Choroid plexus epithelial cell (primary cell): ENCODE results near the gene SELENBP1.

Experiments used
- DNase-seq: peaks from one replicate; pipeline ENCODE4 v3.0.0-alpha.2; 2010; ENCODE audit warnings: low read depth
- H3K4me3 ChIP-seq: 2 replicates; pipeline ENCODE4 v1.5.1; 2011; ENCODE audit warnings: low read depth, mild to moderate bottlenecking, control low read depth, low read length, moderate library complexity
- TF ChIP-seq, protein P1 (sequence below): conservative IDR thresholded peaks from 2 replicates; pipeline ENCODE4 v1.5.1; 2011; ENCODE audit warnings: low read depth, mild to moderate bottlenecking, control low read depth, inconsistent platforms, low read length, moderate library complexity

SELENBP1 gene

DNA sequence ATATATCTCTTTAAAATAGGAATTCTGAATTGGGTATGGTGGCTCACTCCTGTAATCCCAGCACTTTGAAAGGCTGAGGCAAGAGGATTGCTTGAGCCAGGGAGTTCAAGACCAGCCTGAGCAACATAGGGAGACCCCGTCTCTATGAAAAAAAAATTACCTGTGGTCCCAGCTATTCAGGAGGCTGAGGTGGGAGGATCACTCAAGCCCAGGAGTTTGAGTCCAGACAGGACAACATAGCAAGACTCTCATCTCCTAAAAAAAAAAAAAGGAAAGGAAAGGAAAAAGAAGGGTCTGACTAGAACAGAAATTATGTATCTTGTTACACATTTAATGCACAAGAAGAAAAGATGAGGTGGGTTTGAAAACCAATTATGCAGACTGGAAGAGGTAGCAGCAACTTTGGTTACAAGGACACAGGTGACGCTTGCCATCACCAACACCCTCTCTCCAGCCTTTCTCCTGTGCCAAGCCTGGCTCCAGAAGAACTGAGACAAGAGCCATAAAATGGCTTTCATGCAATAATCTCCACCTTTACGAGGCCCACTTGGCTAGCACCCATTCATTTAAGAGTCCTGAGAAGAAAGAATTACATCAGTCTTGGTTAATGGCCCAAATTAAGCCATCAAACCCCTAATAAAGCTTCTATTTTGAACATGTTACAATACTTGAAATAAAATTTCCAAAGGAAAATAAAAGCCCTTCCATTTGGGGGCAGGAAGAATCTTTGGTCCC lies 4.8 kb upstream of the SELENBP1 start:
- TF ChIP-seq, protein P1, sequence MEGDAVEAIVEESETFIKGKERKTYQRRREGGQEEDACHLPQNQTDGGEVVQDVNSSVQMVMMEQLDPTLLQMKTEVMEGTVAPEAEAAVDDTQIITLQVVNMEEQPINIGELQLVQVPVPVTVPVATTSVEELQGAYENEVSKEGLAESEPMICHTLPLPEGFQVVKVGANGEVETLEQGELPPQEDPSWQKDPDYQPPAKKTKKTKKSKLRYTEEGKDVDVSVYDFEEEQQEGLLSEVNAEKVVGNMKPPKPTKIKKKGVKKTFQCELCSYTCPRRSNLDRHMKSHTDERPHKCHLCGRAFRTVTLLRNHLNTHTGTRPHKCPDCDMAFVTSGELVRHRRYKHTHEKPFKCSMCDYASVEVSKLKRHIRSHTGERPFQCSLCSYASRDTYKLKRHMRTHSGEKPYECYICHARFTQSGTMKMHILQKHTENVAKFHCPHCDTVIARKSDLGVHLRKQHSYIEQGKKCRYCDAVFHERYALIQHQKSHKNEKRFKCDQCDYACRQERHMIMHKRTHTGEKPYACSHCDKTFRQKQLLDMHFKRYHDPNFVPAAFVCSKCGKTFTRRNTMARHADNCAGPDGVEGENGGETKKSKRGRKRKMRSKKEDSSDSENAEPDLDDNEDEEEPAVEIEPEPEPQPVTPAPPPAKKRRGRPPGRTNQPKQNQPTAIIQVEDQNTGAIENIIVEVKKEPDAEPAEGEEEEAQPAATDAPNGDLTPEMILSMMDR: no peak
- no peak for DNase-seq

DNA sequence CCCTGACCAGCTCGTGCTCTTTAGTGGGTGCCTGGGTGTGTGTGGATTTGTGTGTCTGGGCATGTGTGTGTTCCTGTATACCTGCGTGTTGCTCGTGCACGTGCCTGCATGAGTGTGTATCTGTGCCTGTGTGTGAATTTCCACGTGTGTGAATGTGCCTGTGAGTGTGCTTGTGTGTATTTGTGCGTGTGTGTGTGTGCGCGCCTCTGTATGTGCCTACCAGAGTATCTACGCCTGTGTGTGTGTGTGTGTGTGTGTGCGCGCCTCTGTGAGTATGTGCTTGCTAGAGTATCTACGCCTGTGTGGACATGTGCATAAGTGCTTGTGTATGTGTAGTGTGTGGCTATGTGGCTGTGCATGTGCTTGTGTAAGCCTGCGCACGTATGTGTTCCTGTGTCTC lies 691 bp upstream of the SELENBP1 start:
- TF ChIP-seq, protein P1: no peak
- H3K4me3 ChIP-seq: no peak overlapping the region
- no peak for DNase-seq

More for the DNA sequence above, 4.8 kb upstream of the SELENBP1 start:
- H3K4me3 ChIP-seq: no peak overlapping the region

DNA sequence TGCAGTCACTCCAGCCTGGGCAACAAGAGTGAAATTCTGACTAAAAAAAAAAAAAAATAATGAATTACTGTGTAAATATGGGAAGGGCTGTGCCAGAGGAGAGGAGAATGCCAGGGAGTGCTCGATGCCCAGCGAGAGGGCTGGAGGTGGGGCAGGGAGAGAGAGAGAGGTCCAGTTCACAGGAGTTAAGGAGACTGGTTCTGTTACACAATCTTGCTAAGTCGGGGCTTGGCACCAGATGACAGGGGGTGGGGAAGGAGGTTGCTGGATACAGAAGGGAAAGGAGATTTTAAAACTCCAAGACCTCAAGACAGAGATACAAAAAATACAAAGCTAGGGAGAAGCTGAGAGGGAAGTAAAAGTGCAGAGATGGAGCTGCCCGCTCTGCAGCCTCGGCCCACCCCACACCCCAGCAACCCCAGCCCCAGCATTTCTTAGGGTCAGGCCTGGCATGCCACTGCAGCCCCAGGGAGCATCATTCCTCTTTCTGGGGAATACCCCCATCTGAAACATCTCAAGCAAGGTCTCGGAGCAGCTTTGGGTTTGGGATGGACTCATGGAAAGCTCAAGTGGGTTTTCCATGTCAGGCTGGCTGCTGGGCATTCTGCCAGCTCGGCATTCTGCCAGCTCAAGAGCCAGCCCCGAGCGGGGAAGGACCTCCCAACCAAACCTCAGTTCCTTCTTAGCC lies 991 bp downstream of the SELENBP1 start:
- TF ChIP-seq, protein P1: no peak
- H3K4me3 ChIP-seq: peak overlapping the region; percentile 48
- peak; percentile 42 for DNase-seq

DNA sequence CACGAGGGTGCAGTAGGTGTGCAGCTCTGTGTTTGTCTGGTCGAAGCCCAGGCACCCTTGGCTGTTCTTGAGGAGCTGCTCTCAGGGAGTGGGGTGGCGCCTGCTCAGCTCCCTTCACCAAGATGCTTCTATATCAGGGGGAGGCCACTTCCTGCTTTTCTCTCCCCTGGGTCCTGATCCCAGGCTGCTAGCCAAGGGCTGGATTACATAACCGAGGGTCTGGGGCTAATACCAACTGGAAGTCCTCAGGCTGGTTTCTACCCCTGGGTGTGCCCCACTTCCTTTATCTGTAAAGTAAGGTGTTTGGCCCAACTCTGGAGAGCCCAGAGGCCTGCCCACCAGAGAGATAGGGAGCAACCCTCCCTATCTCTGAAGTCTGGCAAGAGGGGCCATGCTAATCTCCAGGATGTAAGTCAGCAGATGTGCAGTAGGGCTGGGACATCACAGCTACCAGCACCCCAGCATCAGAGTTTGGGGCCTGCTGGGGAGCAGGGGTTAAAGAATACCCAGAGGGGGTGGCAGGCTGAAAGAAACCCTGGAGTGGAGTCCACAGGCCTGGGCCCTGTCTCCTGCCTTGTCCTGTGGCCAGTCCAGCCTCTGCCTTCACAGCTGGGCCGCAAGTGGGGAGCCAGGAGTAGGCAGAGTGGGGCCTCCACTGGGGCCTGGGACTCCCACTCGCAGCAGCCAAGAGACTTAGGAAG lies 2.1 kb downstream of the SELENBP1 start:
- TF ChIP-seq, protein P1: no peak
- H3K4me3 ChIP-seq: no peak overlapping the region
- peak; percentile 35 for DNase-seq

DNA sequence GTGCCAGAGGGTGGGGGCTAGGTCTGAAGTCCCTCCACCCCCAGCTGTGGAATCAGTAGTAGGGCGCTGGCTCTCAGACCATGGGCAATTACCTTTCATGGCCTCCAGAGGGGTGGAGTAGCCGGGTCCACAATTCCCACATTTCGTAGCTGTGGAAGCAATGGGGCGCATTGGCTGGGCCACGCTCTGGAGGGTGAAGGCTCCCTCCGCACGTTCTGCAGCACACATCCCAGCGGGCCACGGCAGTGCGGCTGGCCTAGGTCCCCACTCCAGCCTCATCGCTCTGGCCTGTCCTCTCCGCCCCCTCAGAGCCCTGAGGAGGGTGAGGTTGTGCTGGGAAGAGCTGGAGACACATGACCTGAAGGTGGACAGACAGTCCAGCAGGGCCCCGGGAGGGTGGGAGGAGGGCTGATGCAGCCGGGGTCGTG lies 2.9 kb downstream of the SELENBP1 start:
- H3K4me3 ChIP-seq: no peak overlapping the region
- TF ChIP-seq, protein P1: no peak

DNA sequence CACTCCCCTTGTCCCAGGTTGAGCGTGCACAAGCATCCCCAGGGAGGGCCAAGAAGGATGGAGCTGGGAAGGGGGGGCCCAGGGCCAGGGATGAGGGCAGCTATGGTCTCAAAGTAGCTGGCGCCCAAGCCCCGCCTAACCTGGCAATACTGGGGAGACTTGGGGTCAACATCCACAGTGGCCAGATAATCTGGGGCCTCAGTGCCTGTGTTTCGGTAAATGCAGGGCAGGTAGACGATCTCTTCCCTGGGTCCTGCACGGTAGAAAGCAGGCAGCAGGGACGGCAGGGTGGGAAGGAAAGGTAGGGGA lies 3.2 kb downstream of the SELENBP1 start:
- H3K4me3 ChIP-seq: no peak overlapping the region
- no peak for DNase-seq
- TF ChIP-seq, protein P1: no peak

More for the DNA sequence above, 2.9 kb downstream of the SELENBP1 start:
- DNase-seq: no peak
